K562 (cell line): ENCODE measurements around the gene HLA-DPA1. TPM values are rescaled to one million over a fixed set of nuclear protein-coding genes. Genes with fewer than 3 reads are reported as not detected.

Experiments used
- ATAC-seq: fragments of 200-7000 bp; cut with Tn5 transposase; 3 replicates; pipeline ENCODE4 v1.9.1; 2020; ENCODE audit warnings: moderate library complexity
- BruUV-seq: library from RNA; stranded (reverse); fragments of 400-500 nt; replicated peaks from 2 replicates; lab custom pipeline; 2021; lab: Mats Ljungman, UMichigan
- CTCF ChIA-PET: fragments of 300-600 bp; formaldehyde crosslinking; extraction: SDS; loops from one replicate; lab custom pipeline; 2021; ENCODE audit warnings: low intra/inter-chr PET ratio; lab: Yijun Ruan, JAX
- POLR2A ChIA-PET: fragments of 300-600, 350-650 bp; sonication (Branson Sonifier 250); formaldehyde crosslinking; extraction: SDS; loops from one replicate; lab custom pipeline; 2021; ENCODE audit warnings: antibody characterized with exemption, inconsistent platforms; lab: Yijun Ruan, JAX
- DNase-seq, 4 experiments: peaks; one replicate each; pipeline versions ENCODE4 v3.0.0 to v3.0.0-alpha.2; 2011 to 2018; ENCODE audit warnings: low spot score in 3 of 4, mixed read lengths in 3 of 4; ENCODE audit errors: extremely low read depth in 1 of 4
- FAIRE-seq: peaks from 2 replicates; lab custom pipeline; 2011; peaks lifted over from hg19 to GRCh38; lab: Jason Lieb, UNC
- H2AFZ ChIP-seq: 2 replicates; pipeline ENCODE4 v1.6.0; 2011; ENCODE audit warnings: low read depth, low read length, control low read depth, inconsistent platforms
- H3K27ac ChIP-seq: fragments of 200-600 bp; 3 replicates; pipeline ENCODE4 v1.8.0; 2011; ENCODE audit warnings: low read depth, mild to moderate bottlenecking, control low read depth, inconsistent platforms, low read length, moderate library complexity, mixed read lengths; ENCODE audit errors: extremely low read depth
- H3K27me3 ChIP-seq, 2 experiments: fragments of 300-600 bp in 1 of 2; 2 replicates in 1 of 2; 3 replicates in 1 of 2; pipeline versions ENCODE4 v1.6.0 to v1.8.0; 2011; ENCODE audit warnings: inconsistent platforms in 2 of 2, low read length in 2 of 2, mild to moderate bottlenecking in 1 of 2, mixed read lengths in 1 of 2, moderate library complexity in 1 of 2; ENCODE audit not compliant: control insufficient read depth in 2 of 2, insufficient read depth in 2 of 2
- H3K36me3 ChIP-seq: fragments of 300-600 bp; 3 replicates; pipeline ENCODE4 v1.8.0; 2011; ENCODE audit warnings: mild to moderate bottlenecking, low read length, inconsistent platforms; ENCODE audit not compliant: control insufficient read depth, insufficient read depth
- H3K4me1 ChIP-seq, 2 experiments: fragments of 200-600 bp in 1 of 2; replicated peaks in 1 of 2; 2 replicates in 1 of 2; 3 replicates in 1 of 2; pipeline versions ENCODE4 v1.5.1 to v1.8.0; 2011; ENCODE audit warnings: inconsistent platforms in 2 of 2, low read length in 2 of 2, mild to moderate bottlenecking in 1 of 2, mixed read lengths in 1 of 2, moderate library complexity in 1 of 2; ENCODE audit not compliant: control insufficient read depth in 2 of 2, insufficient read depth in 2 of 2
- H3K4me2 ChIP-seq: 2 replicates; pipeline ENCODE4 v1.6.1; 2011; ENCODE audit warnings: low read length, control low read depth, inconsistent platforms, mixed read lengths; ENCODE audit not compliant: insufficient read depth
- H3K4me3 ChIP-seq: fragments of 200-600 bp; sonication (generic), shearing (Covaris generic); 2 replicates; pipeline ENCODE4 v1.5.1; 2016; ENCODE audit warnings: control low read depth, inconsistent platforms
- H3K79me2 ChIP-seq: fragments of 200-600 bp; 3 replicates; pipeline ENCODE4 v1.8.0; 2011; ENCODE audit warnings: low read length, inconsistent platforms; ENCODE audit not compliant: control insufficient read depth, insufficient read depth
- H3K9ac ChIP-seq, 2 experiments: 2 replicates each; pipeline versions ENCODE4 v1.6.0 to v1.6.1; 2011; ENCODE audit warnings: low read depth in 2 of 2, low read length in 2 of 2, control low read depth in 1 of 2, inconsistent platforms in 1 of 2, mild to moderate bottlenecking in 1 of 2, mixed read lengths in 1 of 2; ENCODE audit not compliant: insufficient read depth in 1 of 2
- H3K9me1 ChIP-seq: one replicate; pipeline ENCODE4 v1.6.0; 2011; ENCODE audit warnings: inconsistent platforms, mild to moderate bottlenecking, low read length, moderate library complexity; ENCODE audit not compliant: control insufficient read depth, insufficient read depth
- H3K9me3 ChIP-seq: replicated peaks from 2 replicates; pipeline ENCODE4 v1.5.1; 2011; ENCODE audit warnings: low read depth, low read length, inconsistent platforms; ENCODE audit not compliant: control insufficient read depth, insufficient read depth
- H4K20me1 ChIP-seq: replicated peaks from 2 replicates; pipeline ENCODE4 v1.6.1; 2011; ENCODE audit warnings: low read length, inconsistent platforms, mixed read lengths; ENCODE audit not compliant: control insufficient read depth, insufficient read depth
- ARID2 ChIP-seq: fragments of 450-650 bp; IDR thresholded peaks from 2 replicates; pipeline ENCODE4 v1.6.1; 2017; ENCODE audit warnings: antibody characterized with exemption, mild to moderate bottlenecking
- C11orf30 ChIP-seq: fragments of 450-650 bp; IDR thresholded peaks from 2 replicates; pipeline ENCODE4 v1.6.1; 2016; ENCODE audit warnings: low read depth, mild to moderate bottlenecking
- CEBPB ChIP-seq: fragments of 450-650 bp; IDR thresholded peaks from 2 replicates; pipeline ENCODE4 v1.6.1; 2016; ENCODE audit warnings: missing genetic modification characterization, missing compliant biosample characterization
- CREBBP ChIP-seq: IDR thresholded peaks from one replicate; pipeline ENCODE4 v1.6.1; 2012; ENCODE audit warnings: low read depth, mild to moderate bottlenecking, control low read depth, inconsistent platforms, low read length
- ESRRA ChIP-seq: fragments of 450-650 bp; IDR thresholded peaks from 2 replicates; pipeline ENCODE4 v1.6.1; 2014; ENCODE audit warnings: low read depth, mild to moderate bottlenecking, moderate library complexity, borderline replicate concordance
- SAFB2 ChIP-seq: fragments of 200-400 bp; formaldehyde crosslinking; IDR thresholded peaks from 2 replicates; pipeline ENCODE4 v1.6.1; 2018; ENCODE audit warnings: borderline replicate concordance, low read length, low read depth, moderate library complexity; ENCODE audit not compliant: severe bottlenecking
- SMARCB1 ChIP-seq: IDR thresholded peaks from 2 replicates; pipeline ENCODE4 v1.6.1; 2011; ENCODE audit warnings: improper control_type of control experiment, low read depth; ENCODE audit not compliant: insufficient read length
- ZBTB17 ChIP-seq: fragments of 450-650 bp; formaldehyde crosslinking; IDR thresholded peaks from 2 replicates; pipeline ENCODE4 v1.4.0; 2020; ENCODE audit warnings: mild to moderate bottlenecking
- ZNF764 ChIP-seq: fragments of 250-450 bp; sonication (Bioruptor Pico); IDR thresholded peaks from 2 replicates; pipeline ENCODE4 v1.4.0; 2020; ENCODE audit warnings: low read depth, mild to moderate bottlenecking, moderate library complexity
- WGBS: fragments of 100-300 bp; shearing (Covaris generic); methylation state at CpG from one replicate; pipeline ENCODE4 v1.1.6; 2016; ENCODE audit warnings: low coverage, mixed read lengths; ENCODE audit not compliant: insufficient coverage; ENCODE audit errors: missing lambda C conversion rate; 5-methylcytosine and 5-hydroxymethylcytosine counted together
- in situ Hi-C: fragments of 300-500 bp; cut with MboI; formaldehyde crosslinking; loops from 4 replicates; pipeline ENCODE4 v1.15.0; 2018; ENCODE audit warnings: inconsistent platforms, mixed read lengths
- intact Hi-C: fragments of 100-400 bp; cut with micrococcal nuclease; formaldehyde crosslinking; loops from 2 replicates; pipeline ENCODE4 v1.14.2; 2022
- polyA plus RNA-seq, 8 experiments: library from polyadenylated mRNA; depleted of rRNA in 4 of 8; stranded (reverse) in 5 of 8; unstranded in 3 of 8; fragments of >200 nt; fragmentation: Nextera tagmentation in 2 of 8; fragmentation: Illumina TruSeq in 1 of 8; extraction: Ambion mirVana in 2 of 8; extraction: Trizol in 1 of 8; gene quantifications; 2 replicates each; pipeline versions ENCODE4 v1.2.1 to v1.2.3, GENCODE V29; 2011 to 2014; ENCODE audit warnings: inconsistent platforms in 1 of 8, missing spikeins in 1 of 8
- total RNA-seq, 7 experiments: library from RNA; depleted of rRNA in 6 of 7; stranded (reverse); fragments of >200 nt in 6 of 7; fragmentation: Illumina TruSeq in 2 of 7; extraction: Trizol in 2 of 7; gene quantifications; 2 replicates each; pipeline versions ENCODE4 v1.2.1 to v1.2.3, GENCODE V29; 2011 to 2021; ENCODE audit warnings: low replicate concordance in 1 of 7
- TF ChIP-seq, protein P1 (sequence below): fragments of 250-450 bp; sonication (Bioruptor Pico); IDR thresholded peaks from 2 replicates; pipeline ENCODE4 v1.5.0; 2020; ENCODE audit warnings: mild to moderate bottlenecking, borderline replicate concordance
- TF ChIP-seq, protein P2 (sequence below): sonication (generic); formaldehyde crosslinking; IDR thresholded peaks from 2 replicates; pipeline ENCODE4 v1.9.0; 2022; ENCODE audit warnings: mild to moderate bottlenecking, missing genetic modification reagents

The HLA-DPA1 gene
- total and polyA plus RNA-seq, 9 of the 15 experiments (the other 6 are each of a cell fraction or from before 2014, with no cell fraction given) = 0.23 to 0.93 (median 0.55) TPM

DNA sequence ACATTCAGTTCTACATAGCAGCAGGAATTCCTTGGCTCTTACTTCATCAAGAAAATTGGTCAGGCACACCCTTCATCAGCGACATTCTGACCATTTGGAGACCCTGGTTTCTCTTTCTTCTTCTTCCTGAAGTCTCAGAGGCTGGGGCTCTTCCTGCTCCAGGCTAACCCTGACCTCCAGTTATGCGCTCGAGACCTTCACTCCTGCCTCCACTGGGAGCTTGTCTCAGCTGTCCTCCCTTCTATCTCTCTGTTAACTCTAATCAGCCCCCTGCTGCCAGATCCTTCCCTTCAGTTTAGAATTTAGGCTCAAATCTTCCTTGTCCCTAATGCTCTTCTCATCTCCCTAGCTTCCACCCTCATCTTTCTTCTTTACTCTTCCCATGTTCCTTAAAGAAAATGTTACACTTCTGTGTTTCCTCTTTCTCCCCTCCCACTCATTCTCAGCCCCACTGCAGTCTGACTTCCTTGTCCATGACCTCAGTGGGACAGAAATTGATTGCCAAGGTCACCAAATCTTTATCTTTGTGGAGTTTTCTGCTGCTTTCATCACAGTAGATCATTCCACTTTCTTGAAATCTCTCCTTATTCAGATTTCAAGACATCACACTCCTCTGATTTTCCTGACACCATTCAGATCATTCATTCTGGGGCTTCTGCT lies 55.6 kb downstream of the HLA-DPA1 start:
- ChIA-PET POLR2A (interaction anchor here (0.6 to 1.0 kb wide), 3 partner anchors 12 to 1093 kb away, joined by 3 read pairs; no protein-coding TSS in a partner anchor), CTCF (no interaction called here)
- ATAC-seq = no peak
- Histone ChIP-seq H3K9me1 (no peaks in the 10 kb centered on the region), H3K36me3 (no peaks in the 10 kb centered on the region), H3K27ac (no peak overlapping the region), H3K4me2 (no peak overlapping the region), H4K20me1 (peaks cover 4% of the 10 kb centered on the region; the same call in 1 of the 2 replicates), H3K4me1 (no peaks in the 10 kb centered on the region), H3K79me2 (no peaks in the 10 kb centered on the region), H3K4me3 (no peak overlapping the region), H3K9ac (no peak overlapping the region), H2AFZ (no peak overlapping the region), H3K9me3 (no peaks in the 10 kb centered on the region), H3K27me3 (peaks cover 22 to 46% of the 10 kb centered on the region in 2 experiments)
- FAIRE-seq = no peak
- intact Hi-C loops = loop anchor here (5.0 kb wide), 1 partner anchor 129 kb away; no protein-coding TSS in a partner anchor
- in situ Hi-C loops = loop anchor here (5.0 kb wide), 2 partner anchors 69 to 229 kb away; no protein-coding TSS in a partner anchor
- WGBS = 0% methylated on average over 3 of the region's 3 CpGs
- no TSS peak for BruUV-seq
- TF ChIP-seq CREBBP (no peak), ESRRA (peak; percentile 47; the same call in 1 of the 2 replicates)
- DNase-seq = no peak

DNA sequence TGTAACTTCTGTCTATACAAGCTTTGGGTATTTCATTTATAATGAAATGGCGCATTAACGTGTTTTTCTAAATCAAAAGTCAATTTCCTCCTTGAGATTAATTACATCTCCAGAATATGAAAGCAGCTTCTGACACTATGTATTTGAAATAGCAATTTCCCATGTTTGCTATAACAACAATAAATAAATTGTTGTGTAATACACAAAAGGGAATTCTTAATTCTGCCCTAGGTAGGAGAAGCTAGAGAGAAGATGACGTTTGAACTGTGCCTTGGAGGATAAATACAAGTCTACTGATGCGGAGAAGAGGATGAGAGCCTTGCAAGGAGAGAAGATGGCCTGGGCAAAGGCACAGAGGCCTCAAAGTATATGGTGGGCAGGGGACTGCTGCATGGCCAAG lies 56.4 kb downstream of the HLA-DPA1 start:
- ChIA-PET POLR2A (no interaction called here), CTCF (interaction anchor here (1.3 to 3.3 kb wide), 2 partner anchors 75 to 231 kb away, joined by 5 to 19 read pairs; no protein-coding TSS in a partner anchor)
- no TSS peak for BruUV-seq
- no peak overlapping the region for H3K4me2 ChIP-seq
- WGBS = 2% methylated on average over 4 of the region's 4 CpGs
- no peak overlapping the region for H2AFZ ChIP-seq
- intact Hi-C loops = loop anchor here (5.0 kb wide), 1 partner anchor 130 kb away; no protein-coding TSS in a partner anchor
- no peaks in the 10 kb centered on the region for H3K4me1 ChIP-seq
- no peak overlapping the region for H3K4me3 ChIP-seq
- DNase-seq (no peak), FAIRE-seq (no peak), ATAC-seq (no peak)
- H3K9me1 ChIP-seq = no peaks in the 10 kb centered on the region
- in situ Hi-C loops = loop anchor here (5.0 kb wide), 2 partner anchors 70 to 230 kb away; no protein-coding TSS in a partner anchor
- H3K79me2 ChIP-seq = no peaks in the 10 kb centered on the region
- no peaks in the 10 kb centered on the region for H3K36me3 ChIP-seq
- H3K27me3 ChIP-seq = peaks cover 20 to 38% of the 10 kb centered on the region in 2 experiments; a peak in 4 of 5 replicates
- no peak overlapping the region for H3K9ac ChIP-seq
- H3K27ac ChIP-seq = no peak overlapping the region
- H3K9me3 ChIP-seq = no peaks in the 10 kb centered on the region
- H4K20me1 ChIP-seq = peaks cover 4% of the 10 kb centered on the region; the same call in 1 of the 2 replicates
- TF ChIP-seq SAFB2 (no peak), ZNF764 (no peak), ZBTB17 (CRISPR knock-in tag) (no peak), SMARCB1 (no peak), C11orf30 (no peak), CEBPB (tag) (peak; percentile 72), ARID2 (no peak)
- TF ChIP-seq, protein P1, sequence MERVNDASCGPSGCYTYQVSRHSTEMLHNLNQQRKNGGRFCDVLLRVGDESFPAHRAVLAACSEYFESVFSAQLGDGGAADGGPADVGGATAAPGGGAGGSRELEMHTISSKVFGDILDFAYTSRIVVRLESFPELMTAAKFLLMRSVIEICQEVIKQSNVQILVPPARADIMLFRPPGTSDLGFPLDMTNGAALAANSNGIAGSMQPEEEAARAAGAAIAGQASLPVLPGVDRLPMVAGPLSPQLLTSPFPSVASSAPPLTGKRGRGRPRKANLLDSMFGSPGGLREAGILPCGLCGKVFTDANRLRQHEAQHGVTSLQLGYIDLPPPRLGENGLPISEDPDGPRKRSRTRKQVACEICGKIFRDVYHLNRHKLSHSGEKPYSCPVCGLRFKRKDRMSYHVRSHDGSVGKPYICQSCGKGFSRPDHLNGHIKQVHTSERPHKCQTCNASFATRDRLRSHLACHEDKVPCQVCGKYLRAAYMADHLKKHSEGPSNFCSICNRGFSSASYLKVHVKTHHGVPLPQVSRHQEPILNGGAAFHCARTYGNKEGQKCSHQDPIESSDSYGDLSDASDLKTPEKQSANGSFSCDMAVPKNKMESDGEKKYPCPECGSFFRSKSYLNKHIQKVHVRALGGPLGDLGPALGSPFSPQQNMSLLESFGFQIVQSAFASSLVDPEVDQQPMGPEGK (CRISPR knock-in tag) = no peak
- TF ChIP-seq, protein P2, sequence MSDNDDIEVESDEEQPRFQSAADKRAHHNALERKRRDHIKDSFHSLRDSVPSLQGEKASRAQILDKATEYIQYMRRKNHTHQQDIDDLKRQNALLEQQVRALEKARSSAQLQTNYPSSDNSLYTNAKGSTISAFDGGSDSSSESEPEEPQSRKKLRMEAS (CRISPR knock-in tag) = no peak
